Measurements from ENCODE around the gene ZNF385B. TPM values are rescaled to one million over a fixed set of nuclear protein-coding genes. Genes with fewer than 3 reads are reported as not detected.
"Not testable (repeated sequence)": the region's sequence is repeated elsewhere in the genome, so short reads cannot be mapped to it uniquely, and the experiment has no call there.

ZNF385B gene
- polyA plus RNA-seq, 1 donor from 2014 or later = 0.31 TPM

GRCh38 chr2:179636100-179636980 is 225.1 kb downstream of the ZNF385B start:
- no peaks in the 10 kb centered on the region for H3K9me2 ChIP-seq (ENCODE audit: insufficient read depth, low read length)
- H2AFZ ChIP-seq (ENCODE audit: low read depth, low read length) = no peak overlapping the region
- no peak overlapping the region for H3K9ac ChIP-seq (ENCODE audit: low read length)
- TF ChIP-seq, protein P1, sequence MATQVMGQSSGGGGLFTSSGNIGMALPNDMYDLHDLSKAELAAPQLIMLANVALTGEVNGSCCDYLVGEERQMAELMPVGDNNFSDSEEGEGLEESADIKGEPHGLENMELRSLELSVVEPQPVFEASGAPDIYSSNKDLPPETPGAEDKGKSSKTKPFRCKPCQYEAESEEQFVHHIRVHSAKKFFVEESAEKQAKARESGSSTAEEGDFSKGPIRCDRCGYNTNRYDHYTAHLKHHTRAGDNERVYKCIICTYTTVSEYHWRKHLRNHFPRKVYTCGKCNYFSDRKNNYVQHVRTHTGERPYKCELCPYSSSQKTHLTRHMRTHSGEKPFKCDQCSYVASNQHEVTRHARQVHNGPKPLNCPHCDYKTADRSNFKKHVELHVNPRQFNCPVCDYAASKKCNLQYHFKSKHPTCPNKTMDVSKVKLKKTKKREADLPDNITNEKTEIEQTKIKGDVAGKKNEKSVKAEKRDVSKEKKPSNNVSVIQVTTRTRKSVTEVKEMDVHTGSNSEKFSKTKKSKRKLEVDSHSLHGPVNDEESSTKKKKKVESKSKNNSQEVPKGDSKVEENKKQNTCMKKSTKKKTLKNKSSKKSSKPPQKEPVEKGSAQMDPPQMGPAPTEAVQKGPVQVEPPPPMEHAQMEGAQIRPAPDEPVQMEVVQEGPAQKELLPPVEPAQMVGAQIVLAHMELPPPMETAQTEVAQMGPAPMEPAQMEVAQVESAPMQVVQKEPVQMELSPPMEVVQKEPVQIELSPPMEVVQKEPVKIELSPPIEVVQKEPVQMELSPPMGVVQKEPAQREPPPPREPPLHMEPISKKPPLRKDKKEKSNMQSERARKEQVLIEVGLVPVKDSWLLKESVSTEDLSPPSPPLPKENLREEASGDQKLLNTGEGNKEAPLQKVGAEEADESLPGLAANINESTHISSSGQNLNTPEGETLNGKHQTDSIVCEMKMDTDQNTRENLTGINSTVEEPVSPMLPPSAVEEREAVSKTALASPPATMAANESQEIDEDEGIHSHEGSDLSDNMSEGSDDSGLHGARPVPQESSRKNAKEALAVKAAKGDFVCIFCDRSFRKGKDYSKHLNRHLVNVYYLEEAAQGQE (IDR thresholded peaks at IDR 0.05; ENCODE audit: borderline replicate concordance) = no peak
- TF ChIP-seq EP300 (conservative IDR thresholded peaks at IDR 0.05; ENCODE audit: poor library complexity, severe bottlenecking) = no peak
- TF ChIP-seq MXI1 (conservative IDR thresholded peaks at IDR 0.05; ENCODE audit: poor library complexity, severe bottlenecking) = no peak
- no peaks in the 10 kb centered on the region for H3K36me3 ChIP-seq (ENCODE audit: insufficient read depth, low read length)
- no peaks in the 10 kb centered on the region for H3F3A ChIP-seq (ENCODE audit: insufficient read depth, low read length, poor library complexity, severe bottlenecking)
- no peaks in the 10 kb centered on the region for H3K79me2 ChIP-seq (replicated peaks; ENCODE audit: insufficient read depth, low read length)
- H3K4me3 ChIP-seq (ENCODE audit: low read length) = no peak overlapping the region
- H3K4me2 ChIP-seq (ENCODE audit: low read length) = no peak overlapping the region
- H3K27me3 ChIP-seq (ENCODE audit: insufficient read depth, low read depth, low read length) = no peaks in the 10 kb centered on the region
- no peak overlapping the region for H3K27ac ChIP-seq (ENCODE audit: low read length)
- no peaks in the 10 kb centered on the region for H3K9me3 ChIP-seq (ENCODE audit: low read length)
- no peaks in the 10 kb centered on the region for H4K20me1 ChIP-seq (ENCODE audit: insufficient read depth)

DNA sequence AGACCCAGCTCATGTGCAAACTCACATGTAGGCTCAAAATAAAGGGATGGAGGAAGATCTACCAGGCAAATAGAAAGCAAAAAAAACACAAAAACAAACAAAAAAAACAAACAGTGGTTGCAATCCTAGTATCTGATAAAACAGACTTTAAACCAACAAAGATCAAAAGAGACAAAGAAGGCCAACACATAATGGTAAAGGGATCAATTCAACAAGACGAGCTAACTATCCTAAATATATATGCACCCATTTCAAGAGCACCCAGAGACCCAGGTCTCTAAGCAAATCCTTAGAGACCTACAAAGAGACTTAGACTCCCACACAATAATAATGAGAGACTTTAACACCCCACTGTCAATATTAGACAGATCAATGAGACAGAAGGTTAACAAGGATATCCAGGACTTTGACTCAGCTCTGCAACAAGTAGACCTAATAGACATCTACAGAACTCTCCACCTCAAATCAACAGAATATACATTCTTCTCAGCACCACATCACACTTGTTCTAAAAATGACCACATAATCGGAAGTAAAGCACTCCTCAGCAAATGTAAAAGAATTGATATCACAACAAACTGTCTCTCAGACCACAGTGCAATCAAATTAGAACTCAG is 229.5 kb downstream of the ZNF385B start:
- H3K9me2 ChIP-seq (ENCODE audit: insufficient read depth, low read length); H3K4me3 ChIP-seq (ENCODE audit: low read length); H3K79me2 ChIP-seq (replicated peaks; ENCODE audit: insufficient read depth, low read length); H3K9me3 ChIP-seq (ENCODE audit: low read length); H3K36me3 ChIP-seq (ENCODE audit: insufficient read depth, low read length); H3K27me3 ChIP-seq (ENCODE audit: insufficient read depth, low read depth, low read length); H3K9ac ChIP-seq (ENCODE audit: low read length); H3K27ac ChIP-seq (ENCODE audit: low read length); H4K20me1 ChIP-seq (ENCODE audit: insufficient read depth); H3K4me2 ChIP-seq (ENCODE audit: low read length); H2AFZ ChIP-seq (ENCODE audit: low read depth, low read length); H3F3A ChIP-seq (ENCODE audit: insufficient read depth, low read length, poor library complexity, severe bottlenecking): not testable (repeated sequence)

DNA sequence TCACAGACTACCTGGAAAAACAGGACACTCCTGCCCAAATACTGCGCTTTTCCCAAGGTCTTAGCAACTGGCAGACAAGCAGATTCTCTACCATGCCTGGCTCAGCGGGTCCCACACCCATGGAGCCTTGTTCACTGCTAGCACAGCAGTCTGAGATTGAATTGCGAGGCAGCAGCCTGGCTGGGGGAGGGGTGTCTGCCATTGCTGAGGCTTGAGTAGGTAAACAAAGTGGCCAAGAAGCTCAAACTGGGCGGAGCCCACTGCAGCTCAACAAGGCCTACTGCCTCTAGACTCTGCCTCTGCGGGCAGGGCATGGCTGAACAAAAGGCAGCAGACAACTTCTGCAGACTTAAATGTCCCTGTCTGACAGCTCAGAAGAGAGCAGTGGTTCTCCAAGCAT is 231.6 kb downstream of the ZNF385B start:
- not testable (repeated sequence) for H3K9me3 ChIP-seq (ENCODE audit: low read length)

GRCh38 chr2:179626261-179626660 is 235.2 kb downstream of the ZNF385B start:
- Histone ChIP-seq H3K27ac (ENCODE audit: low read length) (no peak overlapping the region), H3K9ac (ENCODE audit: low read length) (no peak overlapping the region), H3K9me2 (ENCODE audit: insufficient read depth, low read length) (no peaks in the 10 kb centered on the region), H2AFZ (ENCODE audit: low read depth, low read length) (no peak overlapping the region), H3F3A (ENCODE audit: insufficient read depth, low read length, poor library complexity, severe bottlenecking) (no peaks in the 10 kb centered on the region), H3K27me3 (ENCODE audit: insufficient read depth, low read depth, low read length) (no peaks in the 10 kb centered on the region), H4K20me1 (ENCODE audit: insufficient read depth) (no peaks in the 10 kb centered on the region), H3K79me2 (replicated peaks; ENCODE audit: insufficient read depth, low read length) (no peaks in the 10 kb centered on the region), H3K4me3 (ENCODE audit: low read length) (no peak overlapping the region), H3K9me3 (ENCODE audit: low read length) (no peaks in the 10 kb centered on the region), H3K36me3 (ENCODE audit: insufficient read depth, low read length) (no peaks in the 10 kb centered on the region), H3K4me2 (ENCODE audit: low read length) (no peak overlapping the region)
- TF ChIP-seq, protein P2, sequence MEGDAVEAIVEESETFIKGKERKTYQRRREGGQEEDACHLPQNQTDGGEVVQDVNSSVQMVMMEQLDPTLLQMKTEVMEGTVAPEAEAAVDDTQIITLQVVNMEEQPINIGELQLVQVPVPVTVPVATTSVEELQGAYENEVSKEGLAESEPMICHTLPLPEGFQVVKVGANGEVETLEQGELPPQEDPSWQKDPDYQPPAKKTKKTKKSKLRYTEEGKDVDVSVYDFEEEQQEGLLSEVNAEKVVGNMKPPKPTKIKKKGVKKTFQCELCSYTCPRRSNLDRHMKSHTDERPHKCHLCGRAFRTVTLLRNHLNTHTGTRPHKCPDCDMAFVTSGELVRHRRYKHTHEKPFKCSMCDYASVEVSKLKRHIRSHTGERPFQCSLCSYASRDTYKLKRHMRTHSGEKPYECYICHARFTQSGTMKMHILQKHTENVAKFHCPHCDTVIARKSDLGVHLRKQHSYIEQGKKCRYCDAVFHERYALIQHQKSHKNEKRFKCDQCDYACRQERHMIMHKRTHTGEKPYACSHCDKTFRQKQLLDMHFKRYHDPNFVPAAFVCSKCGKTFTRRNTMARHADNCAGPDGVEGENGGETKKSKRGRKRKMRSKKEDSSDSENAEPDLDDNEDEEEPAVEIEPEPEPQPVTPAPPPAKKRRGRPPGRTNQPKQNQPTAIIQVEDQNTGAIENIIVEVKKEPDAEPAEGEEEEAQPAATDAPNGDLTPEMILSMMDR (IDR thresholded peaks at IDR 0.05; ENCODE audit: poor library complexity, severe bottlenecking) = no peak
- no peak for TF ChIP-seq EP300 (conservative IDR thresholded peaks at IDR 0.05; ENCODE audit: poor library complexity, severe bottlenecking)
- TF ChIP-seq POLR2AphosphoS5 (IDR thresholded peaks at IDR 0.05) = no peak
- no peak for TF ChIP-seq TAF1 (IDR thresholded peaks at IDR 0.05; ENCODE audit: low read depth)

More for the DNA sequence above, 231.6 kb downstream of the ZNF385B start:
- H2AFZ ChIP-seq (ENCODE audit: low read depth, low read length); H3F3A ChIP-seq (ENCODE audit: insufficient read depth, low read length, poor library complexity, severe bottlenecking); H3K9me2 ChIP-seq (ENCODE audit: insufficient read depth, low read length); H3K27me3 ChIP-seq (ENCODE audit: insufficient read depth, low read depth, low read length); H3K27ac ChIP-seq (ENCODE audit: low read length); H3K79me2 ChIP-seq (replicated peaks; ENCODE audit: insufficient read depth, low read length); H3K9ac ChIP-seq (ENCODE audit: low read length); H4K20me1 ChIP-seq (ENCODE audit: insufficient read depth); H3K4me3 ChIP-seq (ENCODE audit: low read length); H3K36me3 ChIP-seq (ENCODE audit: insufficient read depth, low read length); H3K4me2 ChIP-seq (ENCODE audit: low read length): not testable (repeated sequence)

Measured in neural cell (in vitro differentiated cells).